Nephron (organoid): ENCODE data around the gene HK2.

ENCODE experiments used
- H3K27ac Mint-ChIP-seq, 3 experiments: 2 replicates each; pipeline ENCODE4 v1.8.0; 2020; ENCODE audit warnings: mixed read lengths in 3 of 3, mild to moderate bottlenecking in 2 of 3, moderate library complexity in 1 of 3
- H3K27me3 Mint-ChIP-seq: 2 replicates; pipeline ENCODE4 v1.8.0; 2021; ENCODE audit warnings: low read depth, mild to moderate bottlenecking, moderate library complexity, mixed read lengths
- H3K36me3 Mint-ChIP-seq: 2 replicates; pipeline ENCODE4 v1.8.0; 2020; ENCODE audit warnings: low read depth, mixed read lengths
- H3K4me1 Mint-ChIP-seq: 2 replicates; pipeline ENCODE4 v1.8.0; 2020; ENCODE audit warnings: mixed read lengths
- H3K4me3 Mint-ChIP-seq, 3 experiments: 2 replicates each; pipeline ENCODE4 v1.8.0; 2020; ENCODE audit warnings: mild to moderate bottlenecking in 3 of 3, mixed read lengths in 3 of 3, moderate library complexity in 2 of 3
- H3K9me3 Mint-ChIP-seq: 2 replicates; pipeline ENCODE4 v1.8.0; 2020; ENCODE audit warnings: mixed read lengths
- TF ChIP-seq, protein P1 (sequence below), 3 experiments: fragments of 200-600 bp; sonication (generic); IDR thresholded peaks; one replicate each; pipeline ENCODE4 v1.5.0; 2021; ENCODE audit warnings: antibody characterized with exemption in 3 of 3; ENCODE audit not compliant: unreplicated experiment in 3 of 3

HK2 gene

DNA sequence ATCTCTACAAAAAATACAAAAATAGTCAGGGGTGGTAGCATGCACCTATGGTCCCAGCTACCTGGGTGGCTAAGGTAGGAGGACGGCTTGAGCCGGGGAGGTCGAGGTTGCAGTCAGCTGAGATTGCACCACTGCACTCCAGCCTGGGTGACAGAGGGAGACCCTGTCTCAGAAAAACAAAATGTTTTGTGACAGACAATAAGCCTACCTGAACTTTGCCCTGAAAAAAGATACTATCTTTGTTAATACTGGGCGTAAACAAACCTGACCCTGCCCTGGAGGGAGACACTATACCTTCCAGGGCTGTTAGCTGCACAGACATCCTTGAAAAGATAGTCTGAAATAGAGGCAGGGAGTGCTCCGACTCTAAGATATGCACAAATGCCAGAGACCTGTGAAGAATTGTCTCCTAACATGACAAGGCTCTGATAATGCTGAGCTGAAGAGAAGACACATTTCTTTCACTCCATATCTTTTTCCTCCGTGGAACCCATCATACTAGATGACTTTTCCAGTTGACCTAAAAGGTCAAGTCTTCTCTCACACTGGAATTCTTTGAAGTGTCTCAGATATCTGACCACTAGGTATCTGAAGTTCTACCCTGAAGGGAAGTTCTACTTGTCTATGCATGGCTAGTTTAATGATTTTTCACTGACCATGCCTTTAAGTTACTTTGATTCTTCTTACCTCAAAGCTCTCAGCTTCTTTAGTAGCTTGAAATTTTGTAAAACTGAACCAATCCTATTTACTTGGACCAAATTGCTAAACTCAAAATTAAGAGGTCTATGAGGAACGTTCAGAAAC lies 20.9 kb upstream of the HK2 start:
- H3K4me3 Mint-ChIP-seq, result no peak overlapping the region
- no peaks in the 10 kb centered on the region for H3K9me3 Mint-ChIP-seq
- peaks cover 9% of the 10 kb centered on the region for H3K4me1 Mint-ChIP-seq
- peaks cover 4% of the 10 kb centered on the region for H3K27me3 Mint-ChIP-seq
- TF ChIP-seq, protein P1, sequence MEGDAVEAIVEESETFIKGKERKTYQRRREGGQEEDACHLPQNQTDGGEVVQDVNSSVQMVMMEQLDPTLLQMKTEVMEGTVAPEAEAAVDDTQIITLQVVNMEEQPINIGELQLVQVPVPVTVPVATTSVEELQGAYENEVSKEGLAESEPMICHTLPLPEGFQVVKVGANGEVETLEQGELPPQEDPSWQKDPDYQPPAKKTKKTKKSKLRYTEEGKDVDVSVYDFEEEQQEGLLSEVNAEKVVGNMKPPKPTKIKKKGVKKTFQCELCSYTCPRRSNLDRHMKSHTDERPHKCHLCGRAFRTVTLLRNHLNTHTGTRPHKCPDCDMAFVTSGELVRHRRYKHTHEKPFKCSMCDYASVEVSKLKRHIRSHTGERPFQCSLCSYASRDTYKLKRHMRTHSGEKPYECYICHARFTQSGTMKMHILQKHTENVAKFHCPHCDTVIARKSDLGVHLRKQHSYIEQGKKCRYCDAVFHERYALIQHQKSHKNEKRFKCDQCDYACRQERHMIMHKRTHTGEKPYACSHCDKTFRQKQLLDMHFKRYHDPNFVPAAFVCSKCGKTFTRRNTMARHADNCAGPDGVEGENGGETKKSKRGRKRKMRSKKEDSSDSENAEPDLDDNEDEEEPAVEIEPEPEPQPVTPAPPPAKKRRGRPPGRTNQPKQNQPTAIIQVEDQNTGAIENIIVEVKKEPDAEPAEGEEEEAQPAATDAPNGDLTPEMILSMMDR (IDR thresholded peaks at IDR 0.05; ENCODE audit: unreplicated experiment in 3 of 3), result no peak
- no peak overlapping the region for H3K27ac Mint-ChIP-seq
- H3K36me3 Mint-ChIP-seq, result no peaks in the 10 kb centered on the region

DNA sequence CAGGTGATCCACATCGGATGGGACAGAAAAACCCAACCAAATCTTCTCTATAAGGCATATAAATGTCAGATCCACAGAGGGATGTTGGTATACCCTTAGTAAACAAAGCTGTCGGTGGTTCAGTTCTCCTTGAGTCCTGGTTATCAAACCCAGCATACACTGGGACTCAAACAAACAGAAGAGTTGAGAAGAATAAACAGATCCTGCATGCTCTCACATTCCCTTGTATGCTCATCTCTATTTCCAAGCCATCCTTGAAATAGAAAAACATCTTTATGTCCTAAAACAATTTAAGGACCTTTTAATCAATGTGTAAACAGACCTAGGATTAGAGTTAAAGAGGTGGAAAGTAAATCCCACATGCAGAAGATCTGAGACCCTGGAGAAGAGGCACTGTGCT lies 19.8 kb upstream of the HK2 start:
- H3K27ac Mint-ChIP-seq, result no peak overlapping the region
- H3K36me3 Mint-ChIP-seq, result no peaks in the 10 kb centered on the region
- TF ChIP-seq, protein P1 (IDR thresholded peaks at IDR 0.05; ENCODE audit: unreplicated experiment in 3 of 3), result no peak
- H3K9me3 Mint-ChIP-seq, result no peaks in the 10 kb centered on the region
- peaks cover 9% of the 10 kb centered on the region for H3K4me1 Mint-ChIP-seq
- H3K27me3 Mint-ChIP-seq, result peaks cover 4% of the 10 kb centered on the region
- H3K4me3 Mint-ChIP-seq, result no peak overlapping the region

DNA sequence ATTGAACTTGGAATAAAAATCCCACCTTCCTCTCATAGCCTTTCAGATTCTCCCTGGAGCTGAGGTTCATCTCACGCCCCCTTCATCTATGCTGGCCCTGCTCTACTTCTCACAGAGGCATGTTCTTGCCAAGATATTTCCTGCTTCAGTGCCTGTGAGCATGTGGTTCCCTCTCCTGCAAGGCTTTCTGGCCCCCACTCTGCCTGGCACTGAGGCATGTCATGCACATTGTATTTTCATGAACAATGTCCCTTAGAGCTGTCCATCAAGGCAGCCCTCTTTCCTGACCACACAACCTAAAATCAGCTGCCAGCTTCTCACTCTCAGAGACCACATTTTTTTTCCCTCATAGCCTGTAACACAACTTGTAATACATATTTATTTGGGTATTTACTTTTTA lies 18.0 kb upstream of the HK2 start:
- Mint-ChIP-seq H3K36me3 (no peaks in the 10 kb centered on the region), H3K4me1 (peaks cover 9% of the 10 kb centered on the region), H3K27ac (peak overlapping the region in 2 of 3 experiments; percentile 78 to 87), H3K27me3 (peaks cover 10% of the 10 kb centered on the region), H3K4me3 (no peak overlapping the region), H3K9me3 (no peaks in the 10 kb centered on the region)
- TF ChIP-seq, protein P1 (IDR thresholded peaks at IDR 0.05; ENCODE audit: unreplicated experiment in 3 of 3), result no peak

DNA sequence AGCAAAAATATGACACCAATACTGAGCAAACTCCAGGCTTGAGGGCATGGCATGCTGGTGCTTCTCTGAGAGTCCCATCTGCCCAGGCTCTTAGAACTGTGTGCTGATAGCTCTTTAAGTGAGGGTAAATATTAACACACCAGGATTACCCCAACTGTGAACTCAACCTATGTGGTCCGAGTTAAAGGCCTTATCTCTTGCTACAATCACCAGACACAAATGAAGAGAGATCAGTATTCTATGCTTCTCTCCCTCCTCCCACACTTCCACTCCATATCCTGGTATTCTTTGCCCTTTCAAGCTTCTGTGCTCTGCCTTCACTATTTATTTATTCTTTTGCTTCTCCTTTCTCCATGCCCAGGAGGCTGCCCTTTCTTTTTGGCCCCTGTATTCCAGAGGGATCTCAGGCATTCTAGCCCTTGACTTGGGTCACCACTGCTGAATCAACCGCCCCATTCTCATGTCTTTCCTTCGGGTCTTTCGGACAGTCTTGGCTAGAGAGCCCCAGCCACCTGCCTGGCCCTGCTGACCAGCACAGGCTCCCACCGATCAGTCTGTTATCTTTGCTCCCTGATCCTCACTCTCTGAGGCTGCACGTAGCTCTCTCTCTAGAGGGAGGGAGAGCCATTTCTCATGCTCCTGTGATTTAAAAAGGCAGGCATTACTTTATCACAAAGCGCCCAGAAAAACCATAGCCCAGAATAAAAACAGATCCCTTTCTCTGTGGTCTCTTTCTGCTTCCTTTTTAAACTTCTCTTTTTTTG lies 17.2 kb upstream of the HK2 start:
- Mint-ChIP-seq H3K4me1 (peaks cover 9% of the 10 kb centered on the region), H3K4me3 (no peak overlapping the region), H3K9me3 (no peaks in the 10 kb centered on the region), H3K27me3 (peaks cover 13% of the 10 kb centered on the region), H3K36me3 (no peaks in the 10 kb centered on the region), H3K27ac (peak overlapping the region; percentile 78 to 87 (median 84))
- TF ChIP-seq, protein P1 (IDR thresholded peaks at IDR 0.05; ENCODE audit: unreplicated experiment in 3 of 3), result no peak

DNA sequence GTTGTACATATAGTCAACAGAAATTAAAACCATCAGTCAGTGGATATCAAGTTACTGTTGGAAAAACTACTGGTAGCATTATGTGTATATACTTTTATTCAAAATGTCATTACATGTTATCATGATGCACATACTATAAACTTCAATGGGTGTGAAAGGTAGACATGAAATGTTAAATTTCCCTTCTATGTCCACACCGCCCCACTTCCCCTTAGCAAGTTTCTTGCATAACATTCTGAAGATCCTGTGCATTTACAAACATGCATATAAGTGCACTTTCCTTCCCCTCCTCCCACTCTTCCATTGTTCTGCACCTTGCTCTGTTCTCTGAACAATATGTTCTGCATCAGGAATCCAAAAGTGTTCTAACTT lies 16.6 kb upstream of the HK2 start:
- no peak overlapping the region for H3K4me3 Mint-ChIP-seq
- no peaks in the 10 kb centered on the region for H3K9me3 Mint-ChIP-seq
- TF ChIP-seq, protein P1 (IDR thresholded peaks at IDR 0.05; ENCODE audit: unreplicated experiment in 3 of 3), result no peak
- peaks cover 13% of the 10 kb centered on the region for H3K27me3 Mint-ChIP-seq
- peak overlapping the region; percentile 78 to 87 (median 84) for H3K27ac Mint-ChIP-seq
- H3K4me1 Mint-ChIP-seq, result peaks cover 9% of the 10 kb centered on the region
- H3K36me3 Mint-ChIP-seq, result no peaks in the 10 kb centered on the region
